Epidermal melanocyte (primary cell): ENCODE results near the gene OR2T29.
"Not testable (repeated sequence)": the region's sequence is repeated elsewhere in the genome, so short reads cannot be mapped to it uniquely, and the experiment has no call there.

Experiments used
- DNase-seq: peaks from one replicate; pipeline ENCODE4 v3.0.0; 2011; ENCODE audit warnings: low spot score; ENCODE audit not compliant: insufficient read length

OR2T29 gene

DNA sequence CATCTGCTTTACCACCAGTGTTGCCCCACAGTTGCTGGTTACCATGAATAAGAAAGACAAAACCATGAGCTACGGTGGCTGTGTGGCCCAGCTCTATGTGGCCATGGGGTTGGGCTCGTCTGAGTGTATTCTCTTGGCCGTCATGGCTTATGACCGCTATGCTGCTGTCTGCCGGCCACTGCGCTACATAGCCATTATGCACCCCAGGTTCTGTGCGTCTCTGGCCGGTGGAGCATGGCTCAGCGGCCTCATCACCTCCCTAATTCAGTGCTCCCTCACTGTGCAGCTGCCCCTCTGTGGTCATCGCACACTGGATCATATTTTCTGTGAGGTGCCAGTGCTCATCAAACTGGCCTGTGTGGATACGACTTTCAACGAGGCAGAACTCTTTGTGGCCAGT lies 40.7 kb downstream of the OR2T29 start:
- no peak for DNase-seq

DNA sequence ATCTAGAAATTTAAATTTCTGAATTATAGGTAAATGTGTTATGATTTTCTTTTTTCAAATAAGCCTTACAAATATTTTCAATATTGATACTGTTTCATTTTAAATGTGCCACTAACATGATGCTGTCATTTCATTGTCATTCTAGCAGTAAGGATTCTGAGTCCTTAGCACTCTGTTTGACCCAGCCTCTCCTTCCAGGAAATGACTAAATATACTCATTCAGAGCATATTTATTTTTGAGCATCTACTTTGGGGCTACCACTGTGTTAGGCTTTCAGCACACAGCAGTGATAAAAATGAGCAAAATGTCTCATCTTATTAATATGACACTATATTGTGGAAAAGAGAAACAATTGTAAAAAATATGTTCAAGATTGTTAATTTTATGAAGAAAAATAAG lies 52.4 kb downstream of the OR2T29 start:
- DNase-seq, result not testable (repeated sequence)

DNA sequence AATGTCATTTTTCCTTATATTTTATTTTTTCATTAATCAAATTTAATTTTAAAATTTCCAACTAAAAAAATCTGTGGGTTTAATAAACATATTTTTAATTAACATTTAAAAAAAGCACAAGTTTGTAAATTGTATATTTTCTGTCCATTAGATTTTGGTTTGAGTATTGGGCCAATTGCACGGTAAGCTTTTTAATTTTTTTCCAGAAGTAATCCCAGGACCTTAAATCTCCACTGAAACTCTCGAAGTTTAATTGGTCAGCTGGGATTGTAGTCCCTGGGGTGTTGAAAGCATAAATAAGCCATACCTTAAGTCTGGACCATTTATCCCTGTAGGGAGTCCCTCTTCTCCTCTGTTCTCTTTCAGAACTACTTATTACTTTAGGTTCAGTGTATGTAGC lies 54.8 kb downstream of the OR2T29 start, which contains the start of gene OR2G6:
Gene OR2G6, plus strand, starts transcription at position 301 of the 400 bp plus-strand sequence. CDS start 13,574 bp downstream, outside the sequence.
- not testable (repeated sequence) for DNase-seq
